GM23248 (cell line): ENCODE results near the gene ASPSCR1. TPM values are rescaled to one million over a fixed set of nuclear protein-coding genes. Genes with fewer than 3 reads are reported as not detected.

ENCODE experiments used
- DNase-seq: peaks from one replicate; pipeline ENCODE4 v3.0.0-alpha.2; 2015
- H2AFZ ChIP-seq: fragments of 200-600 bp; sonication (generic); 2 replicates; pipeline ENCODE4 v1.6.1; 2016; ENCODE audit warnings: antibody characterized with exemption
- H3F3A ChIP-seq: fragments of 200-600 bp; sonication (generic); 2 replicates; pipeline ENCODE4 v1.6.1; 2016; ENCODE audit warnings: mild to moderate bottlenecking, antibody characterized with exemption, mixed run types; ENCODE audit not compliant: insufficient read depth
- H3K27ac ChIP-seq: fragments of 200-600 bp; sonication (generic); 2 replicates; pipeline ENCODE4 v1.5.1; 2016; ENCODE audit warnings: mild to moderate bottlenecking
- H3K27me3 ChIP-seq: fragments of 200-600 bp; sonication (generic); replicated peaks from 2 replicates; pipeline ENCODE4 v1.6.1; 2016; ENCODE audit warnings: mild to moderate bottlenecking; ENCODE audit not compliant: insufficient read depth
- H3K36me3 ChIP-seq: fragments of 200-600 bp; sonication (generic); 2 replicates; pipeline ENCODE4 v1.6.1; 2016; ENCODE audit warnings: low read depth, mild to moderate bottlenecking
- H3K4me1 ChIP-seq: fragments of 200-600 bp; sonication (generic); 2 replicates; pipeline ENCODE4 v1.6.1; 2016; ENCODE audit warnings: mild to moderate bottlenecking; ENCODE audit not compliant: insufficient read depth
- H3K4me2 ChIP-seq: fragments of 200-600 bp; sonication (generic); one replicate; pipeline ENCODE4 v1.6.1; 2016; ENCODE audit warnings: mild to moderate bottlenecking; ENCODE audit not compliant: unreplicated experiment
- H3K4me3 ChIP-seq: fragments of 200-600 bp; sonication (generic); 2 replicates; pipeline ENCODE4 v1.5.1; 2016; ENCODE audit warnings: mild to moderate bottlenecking
- H3K79me2 ChIP-seq: fragments of 200-600 bp; sonication (generic); 2 replicates; pipeline ENCODE4 v1.6.1; 2016; ENCODE audit warnings: mild to moderate bottlenecking; ENCODE audit not compliant: insufficient read depth
- H3K9ac ChIP-seq: fragments of 200-600 bp; sonication (generic); 2 replicates; pipeline ENCODE4 v1.6.1; 2016; ENCODE audit warnings: mild to moderate bottlenecking
- H3K9me2 ChIP-seq: fragments of 200-600 bp; sonication (generic); 2 replicates; pipeline ENCODE4 v1.6.1; 2016; ENCODE audit warnings: mixed run types, mild to moderate bottlenecking, moderate library complexity; ENCODE audit not compliant: insufficient read depth
- H3K9me3 ChIP-seq: fragments of 200-600 bp; sonication (generic); one replicate; pipeline ENCODE4 v1.6.1; 2017; ENCODE audit warnings: low read depth
- H4K20me1 ChIP-seq: fragments of 200-600 bp; sonication (generic); 2 replicates; pipeline ENCODE4 v1.6.0; 2016; ENCODE audit not compliant: insufficient read depth
- EZH2 ChIP-seq: fragments of 200-600 bp; sonication (generic); IDR thresholded peaks from 2 replicates; pipeline ENCODE4 v1.6.1; 2018; ENCODE audit warnings: antibody characterized with exemption, mild to moderate bottlenecking; ENCODE audit not compliant: insufficient read depth, poor library complexity, severe bottlenecking
- EZH2phosphoT487 ChIP-seq: fragments of 200-600 bp; sonication (generic); IDR thresholded peaks from 2 replicates; pipeline ENCODE4 v1.6.1; 2018; ENCODE audit warnings: antibody characterized with exemption, moderate library complexity, mild to moderate bottlenecking, low read depth; ENCODE audit not compliant: insufficient read depth
- WGBS, 2 experiments: methylation state at CpG; one replicate each; pipeline ENCODE4 v1.1.6; 2015 to 2017; ENCODE audit warnings: low lambda C conversion rate in 2 of 2, low coverage in 1 of 2; ENCODE audit errors: missing lambda C conversion rate in 2 of 2; 5-methylcytosine and 5-hydroxymethylcytosine counted together
- in situ Hi-C: fragments of 300-500 bp; cut with MboI; formaldehyde crosslinking; loops from 2 replicates; pipeline ENCODE4 v1.15.0; 2020
- polyA plus RNA-seq: library from polyadenylated mRNA; unstranded; fragments of >200 nt; fragmentation: Nextera tagmentation; extraction: Ambion mirVana; gene quantifications from 2 replicates; pipeline ENCODE4 v1.2.1, GENCODE V29; 2016
- total RNA-seq: library from RNA; depleted of rRNA; stranded (reverse); fragments of >200 nt; shearing (Covaris generic); gene quantifications from 2 replicates; pipeline ENCODE4 v1.2.3, GENCODE V29; 2014

The ASPSCR1 gene
- total and polyA plus RNA-seq, 2 experiments from 2014 or later: 20.6 to 23.5 TPM

DNA sequence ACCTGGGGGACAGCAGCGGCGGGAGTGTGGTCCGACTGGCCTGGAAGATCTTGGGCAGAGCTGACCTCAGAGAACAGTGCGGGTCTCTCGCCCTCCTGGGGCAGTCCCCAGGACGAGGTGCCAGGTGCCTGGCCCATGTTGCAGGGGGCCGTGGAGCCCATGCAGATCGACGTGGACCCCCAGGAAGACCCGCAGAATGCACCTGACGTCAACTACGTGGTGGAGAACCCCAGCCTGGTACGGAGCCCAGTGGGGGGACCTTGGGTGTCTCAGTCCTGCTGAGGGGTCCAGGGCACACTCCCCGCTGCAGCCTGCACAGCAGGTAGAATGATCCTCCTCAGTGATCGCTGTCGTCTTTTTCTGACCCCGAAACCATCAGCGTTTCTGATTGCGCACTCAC lies 75.7 kb downstream of the ASPSCR1 start:
- 76 to 82% methylated on average over 17 to 19 of the region's 19 CpGs for WGBS, 2 experiments
- H3K27ac ChIP-seq: no peak overlapping the region
- H2AFZ ChIP-seq: no peak overlapping the region
- DNase-seq: no peak
- no peaks in the 10 kb centered on the region for H3K9me2 ChIP-seq
- TF ChIP-seq EZH2phosphoT487 (no peak), EZH2 (no peak)
- no peaks in the 10 kb centered on the region for H4K20me1 ChIP-seq
- peak overlapping the region; percentile 98 for H3K4me2 ChIP-seq
- peaks cover 33% of the 10 kb centered on the region for H3K79me2 ChIP-seq
- no peaks in the 10 kb centered on the region for H3K9me3 ChIP-seq
- no peaks in the 10 kb centered on the region for H3K27me3 ChIP-seq
- peak overlapping the region; percentile 86 for H3K9ac ChIP-seq
- H3K4me3 ChIP-seq: peak overlapping the region; percentile 98
- no peaks in the 10 kb centered on the region for H3K36me3 ChIP-seq
- H3K4me1 ChIP-seq: peaks cover 6% of the 10 kb centered on the region
- H3F3A ChIP-seq: no peaks in the 10 kb centered on the region
- in situ Hi-C loops: no loop called here

DNA sequence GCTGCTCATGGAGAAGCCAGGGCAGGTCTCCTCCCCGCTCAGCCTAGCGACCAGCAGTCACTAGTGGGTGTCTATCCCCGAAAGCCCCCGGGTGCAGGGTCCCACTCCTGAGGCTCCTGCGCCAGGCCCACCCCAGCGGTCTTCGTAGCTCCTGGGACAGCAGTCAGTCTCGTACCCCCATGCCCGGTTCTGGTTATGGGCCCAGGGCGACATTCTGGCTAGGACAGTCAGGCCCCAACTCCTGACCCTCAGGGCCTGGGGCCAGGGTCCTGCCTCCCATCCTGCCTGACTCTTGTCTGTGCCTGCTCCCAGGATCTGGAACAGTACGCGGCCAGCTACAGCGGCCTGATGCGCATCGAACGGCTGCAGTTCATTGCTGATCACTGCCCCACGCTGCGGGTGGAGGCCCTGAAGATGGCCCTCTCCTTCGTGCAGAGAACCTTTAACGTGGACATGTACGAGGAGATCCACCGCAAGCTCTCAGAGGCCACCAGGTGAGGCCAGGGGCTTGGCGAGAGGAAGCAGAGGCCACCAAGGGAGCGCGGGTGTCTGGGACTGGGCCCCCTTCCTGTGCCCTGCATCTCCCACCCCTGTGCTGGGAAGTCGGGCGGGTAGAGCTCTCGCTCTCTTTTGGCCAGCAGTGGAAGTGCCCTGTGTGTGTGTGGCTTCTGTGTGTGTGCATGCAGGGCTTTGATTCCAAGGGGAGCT lies 76.3 kb downstream of the ASPSCR1 start:
- H3K79me2 ChIP-seq: peaks cover 33% of the 10 kb centered on the region
- H3K4me1 ChIP-seq: peaks cover 6% of the 10 kb centered on the region
- no peaks in the 10 kb centered on the region for H3K9me3 ChIP-seq
- H3K9ac ChIP-seq: no peak overlapping the region
- H3K4me2 ChIP-seq: no peak overlapping the region
- H4K20me1 ChIP-seq: no peaks in the 10 kb centered on the region
- TF ChIP-seq EZH2: no peak
- no peak for TF ChIP-seq EZH2phosphoT487
- no peaks in the 10 kb centered on the region for H3K27me3 ChIP-seq
- WGBS, 2 experiments: 92 to 95% methylated on average over 28 of the region's 28 CpGs
- H3K4me3 ChIP-seq: no peak overlapping the region
- no peak overlapping the region for H3K27ac ChIP-seq
- no peaks in the 10 kb centered on the region for H3F3A ChIP-seq
- in situ Hi-C loops: no loop called here
- H2AFZ ChIP-seq: no peak overlapping the region
- no peaks in the 10 kb centered on the region for H3K9me2 ChIP-seq
- DNase-seq: no peak
- H3K36me3 ChIP-seq: no peaks in the 10 kb centered on the region

DNA sequence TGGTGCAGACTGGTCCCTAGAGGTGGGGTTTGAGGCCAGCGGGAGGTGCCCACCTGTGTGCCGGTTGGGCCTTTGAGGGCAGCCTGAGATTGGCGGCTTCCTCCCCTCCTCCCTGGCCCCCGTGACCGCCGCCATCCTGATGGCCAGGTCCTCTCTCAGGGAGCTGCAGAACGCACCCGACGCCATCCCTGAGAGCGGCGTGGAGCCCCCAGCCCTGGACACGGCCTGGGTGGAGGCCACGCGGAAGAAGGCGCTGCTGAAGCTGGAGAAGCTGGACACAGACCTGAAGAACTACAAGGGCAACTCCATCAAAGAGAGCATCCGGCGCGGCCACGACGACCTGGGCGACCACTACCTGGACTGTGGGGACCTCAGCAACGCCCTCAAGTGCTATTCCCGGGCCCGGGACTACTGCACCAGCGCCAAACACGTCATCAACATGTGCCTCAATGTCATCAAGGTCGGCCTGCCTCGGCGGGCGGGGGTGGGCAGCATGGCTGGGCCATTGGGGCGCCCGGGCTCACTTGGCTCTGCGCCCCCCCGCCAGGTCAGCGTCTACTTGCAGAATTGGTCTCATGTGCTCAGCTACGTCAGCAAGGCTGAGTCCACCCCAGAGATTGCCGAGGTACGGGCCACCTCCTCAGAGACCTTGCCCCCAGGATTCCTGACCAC lies 77.1 kb downstream of the ASPSCR1 start:
- in situ Hi-C loops: no loop called here
- H3K36me3 ChIP-seq: no peaks in the 10 kb centered on the region

DNA sequence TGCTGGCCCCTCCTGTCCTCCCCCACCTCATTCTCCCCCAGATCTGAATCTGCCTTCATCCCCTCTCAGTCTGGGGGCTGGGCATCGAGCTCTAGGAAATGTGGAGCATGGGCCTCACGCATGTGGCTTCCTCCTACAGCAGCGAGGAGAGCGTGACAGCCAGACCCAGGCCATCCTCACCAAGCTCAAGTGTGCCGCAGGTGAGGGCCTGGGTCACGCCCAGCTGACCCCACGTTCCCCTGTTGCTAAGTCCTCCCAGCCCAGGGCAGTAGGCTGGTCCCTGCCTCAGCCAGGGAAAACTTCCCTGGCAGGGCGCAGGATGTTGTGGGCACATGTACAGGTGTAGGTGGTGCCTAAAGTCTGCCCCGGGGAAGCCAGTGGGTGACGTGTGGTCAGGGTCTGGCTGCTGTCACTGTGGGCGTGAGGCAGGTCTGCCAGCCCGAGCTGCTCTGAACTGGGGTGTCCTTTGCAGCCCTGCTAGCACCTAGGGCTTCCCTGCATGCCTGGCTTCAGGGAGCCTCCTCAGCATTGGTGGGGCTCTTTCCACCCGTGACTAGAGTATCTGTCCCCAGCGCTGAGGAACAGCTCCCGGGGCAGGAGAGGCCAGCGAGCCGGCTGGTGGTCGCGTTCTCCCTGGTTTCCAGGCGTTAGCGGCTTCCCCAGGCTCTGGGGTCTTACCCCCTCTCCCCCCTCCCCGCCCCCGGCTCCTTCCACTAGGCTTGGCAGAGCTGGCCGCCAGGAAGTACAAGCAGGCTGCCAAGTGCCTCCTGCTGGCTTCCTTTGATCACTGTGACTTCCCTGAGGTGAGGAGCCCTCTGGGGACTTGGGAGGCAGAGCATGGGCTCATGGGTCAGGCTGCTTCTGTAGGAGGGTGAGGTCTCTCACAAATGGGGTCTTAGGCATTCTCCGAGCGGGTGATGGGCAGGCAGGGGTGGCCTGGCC lies 77.9 kb downstream of the ASPSCR1 start:
- Histone ChIP-seq H3K9ac (no peak overlapping the region), H3F3A (no peaks in the 10 kb centered on the region), H3K27me3 (no peaks in the 10 kb centered on the region), H3K9me3 (no peaks in the 10 kb centered on the region), H3K4me1 (peaks cover 6% of the 10 kb centered on the region), H3K4me2 (no peak overlapping the region), H4K20me1 (no peaks in the 10 kb centered on the region), H3K9me2 (no peaks in the 10 kb centered on the region), H3K4me3 (no peak overlapping the region), H3K79me2 (peaks cover 29% of the 10 kb centered on the region), H2AFZ (no peak overlapping the region), H3K36me3 (no peaks in the 10 kb centered on the region), H3K27ac (no peak overlapping the region)
- no peak for DNase-seq
- TF ChIP-seq EZH2 (no peak), EZH2phosphoT487 (no peak)
- 89 to 90% methylated on average over 18 to 26 of the region's 26 CpGs for WGBS, 2 experiments
- in situ Hi-C loops: no loop called here

More for the DNA sequence above, 77.1 kb downstream of the ASPSCR1 start:
- Histone ChIP-seq H3K9me3 (no peaks in the 10 kb centered on the region), H3K27ac (no peak overlapping the region), H3F3A (no peaks in the 10 kb centered on the region), H3K9me2 (no peaks in the 10 kb centered on the region), H3K9ac (no peak overlapping the region), H4K20me1 (no peaks in the 10 kb centered on the region), H3K4me1 (peaks cover 6% of the 10 kb centered on the region), H3K4me2 (no peak overlapping the region), H2AFZ (no peak overlapping the region), H3K79me2 (peaks cover 33% of the 10 kb centered on the region), H3K4me3 (no peak overlapping the region), H3K27me3 (no peaks in the 10 kb centered on the region)
- WGBS, 2 experiments: 91 to 95% methylated on average over 34 to 38 of the region's 38 CpGs
- TF ChIP-seq EZH2phosphoT487 (no peak), EZH2 (no peak)
- no peak for DNase-seq
